Omental fat pad (tissue), 4 donors: ENCODE data around the gene CACNA2D3. TPM values are rescaled to one million over a fixed set of nuclear protein-coding genes. Genes with fewer than 3 reads are reported as not detected.

ENCODE experiments used
- ATAC-seq: fragments of 150-250 bp; one replicate; pipeline ENCODE4 v1.9.1; 2016; ENCODE audit warnings: mild to moderate bottlenecking, moderate library complexity; ENCODE audit not compliant: low FRiP score
- DNase-seq: peaks from one replicate; pipeline ENCODE4 v3.0.0-alpha.2; 2019; ENCODE audit warnings: low spot score
- CTCF ChIP-seq, 3 donors: fragments of 450-650 bp; IDR thresholded peaks; one replicate each; pipeline ENCODE4 v1.5.1; 2016 to 2017; ENCODE audit warnings: antibody characterized with exemption in 3 of 3, mild to moderate bottlenecking in 3 of 3, moderate library complexity in 2 of 3
- total RNA-seq, 4 donors: library from RNA; depleted of rRNA; stranded (reverse); fragments of >200 nt; gene quantifications; one replicate each; pipeline ENCODE4 v1.1.0, GENCODE V29; 2016

The CACNA2D3 gene
- total RNA-seq, 4 donors from 2014 or later = 2.6 to 6.1 (median 4.5) TPM

- DNase-seq (no peak), ATAC-seq (no peak)
- no peak for TF ChIP-seq CTCF (IDR thresholded peaks at IDR 0.05)
Observed at GRCh38 chr3:54572197-54572895, 450.0 kb downstream of the CACNA2D3 start.

- TF ChIP-seq CTCF (IDR thresholded peaks at IDR 0.05) = no peak
- ATAC-seq (no peak), DNase-seq (no peak)
Observed at GRCh38 chr3:54573858-54574257, 451.5 kb downstream of the CACNA2D3 start.

- no peak for DNase-seq
- TF ChIP-seq CTCF (IDR thresholded peaks at IDR 0.05) = no peak
- no peak for ATAC-seq
Observed at GRCh38 chr3:54574906-54575617, 452.7 kb downstream of the CACNA2D3 start.

- no peak for TF ChIP-seq CTCF (IDR thresholded peaks at IDR 0.05)
- ATAC-seq = no peak
- no peak for DNase-seq
Observed at GRCh38 chr3:54575618-54575960, 453.2 kb downstream of the CACNA2D3 start.

- ATAC-seq (no peak), DNase-seq (no peak)
Observed at GRCh38 chr3:54577313-54577712, 455.0 kb downstream of the CACNA2D3 start.

GRCh38 chr3:54578417-54578816 is 456.1 kb downstream of the CACNA2D3 start:
- DNase-seq = no peak
- ATAC-seq = no peak
- TF ChIP-seq CTCF (IDR thresholded peaks at IDR 0.05) = no peak

More at GRCh38 chr3:54577313-54577712, 455.0 kb downstream of the CACNA2D3 start:
- TF ChIP-seq CTCF (IDR thresholded peaks at IDR 0.05) = no peak

DNA sequence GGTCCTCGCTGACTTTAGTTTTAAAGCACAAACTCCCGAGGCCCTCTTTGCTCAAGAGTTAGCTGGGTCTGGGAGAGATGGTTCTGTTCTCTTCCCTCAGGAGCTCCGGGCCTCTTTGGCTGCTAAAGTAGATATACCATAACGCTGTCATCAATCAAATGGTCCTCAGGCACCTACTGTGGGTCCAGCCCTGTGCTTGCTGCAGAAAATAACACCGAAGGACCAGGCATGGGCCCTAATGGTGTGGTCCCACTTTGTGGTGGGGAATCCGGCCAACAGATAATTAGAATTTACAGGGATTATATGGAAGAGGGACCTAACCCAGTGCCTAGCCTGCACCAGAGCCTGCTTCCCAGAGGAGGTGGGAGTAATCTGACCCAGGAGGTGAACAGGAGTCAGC is 458.1 kb downstream of the CACNA2D3 start:
- ATAC-seq (no peak), DNase-seq (no peak)
- TF ChIP-seq CTCF (IDR thresholded peaks at IDR 0.05) = no peak
